WTC11 (cell line): ENCODE data around the gene STAT1. TPM values are rescaled to one million over a fixed set of nuclear protein-coding genes. Genes with fewer than 3 reads are reported as not detected.

ENCODE experiments used
- ATAC-seq: fragments of 200-7000 bp; cut with Tn5 transposase; 2 replicates; pipeline ENCODE4 v1.10.0; 2021; ENCODE audit warnings: mild to moderate bottlenecking, moderate library complexity
- CTCF ChIA-PET: fragments of 300-600 bp; sonication (Branson Sonifier 250); formaldehyde crosslinking; loops from one replicate; lab custom pipeline; 2021; ENCODE audit warnings: antibody characterized with exemption; lab: Charles Lee
- POLR2A ChIA-PET: fragments of 350-600 bp; sonication (Branson Sonifier 250); formaldehyde crosslinking; loops from one replicate; lab custom pipeline; 2021; ENCODE audit warnings: antibody characterized with exemption; lab: Charles Lee
- DNase-seq: peaks from one replicate; pipeline ENCODE4 v3.0.0; 2021; ENCODE audit warnings: low spot score
- H3K27ac Mint-ChIP-seq: 2 replicates; pipeline ENCODE4 v1.8.0; 2021; ENCODE audit warnings: mixed read lengths
- H3K27me3 Mint-ChIP-seq: 2 replicates; pipeline ENCODE4 v1.8.0; 2021; ENCODE audit warnings: low read depth, mild to moderate bottlenecking, moderate library complexity, mixed read lengths
- H3K36me3 Mint-ChIP-seq: 2 replicates; pipeline ENCODE4 v1.8.0; 2021; ENCODE audit warnings: mixed read lengths
- H3K4me1 Mint-ChIP-seq: 2 replicates; pipeline ENCODE4 v1.8.0; 2022; ENCODE audit warnings: mixed read lengths
- H3K4me3 Mint-ChIP-seq: 2 replicates; pipeline ENCODE4 v1.8.0; 2021; ENCODE audit warnings: mild to moderate bottlenecking, moderate library complexity, mixed read lengths
- H3K9me3 Mint-ChIP-seq: 2 replicates; pipeline ENCODE4 v1.8.0; 2021; ENCODE audit warnings: mixed read lengths
- AR ChIP-seq: fragments of 250-450 bp; sonication (Bioruptor Pico); IDR thresholded peaks from 2 replicates; pipeline ENCODE4 v1.9.0; 2021; ENCODE audit warnings: mild to moderate bottlenecking
- ARID4B ChIP-seq: sonication (generic); formaldehyde crosslinking; IDR thresholded peaks from 2 replicates; pipeline ENCODE4 v1.8.0; 2023; ENCODE audit warnings: missing genetic modification reagents, mild to moderate bottlenecking, borderline replicate concordance
- CREB1 ChIP-seq: sonication (generic); formaldehyde crosslinking; IDR thresholded peaks from 2 replicates; pipeline ENCODE4 v1.8.0; 2023; ENCODE audit warnings: mild to moderate bottlenecking, missing genetic modification reagents
- CTCF ChIP-seq: fragments of 200-600 bp; IDR thresholded peaks from 2 replicates; pipeline ENCODE4 v1.8.0; 2022; ENCODE audit warnings: antibody characterized with exemption
- ERG ChIP-seq: fragments of 250-450 bp; sonication (Bioruptor Pico); IDR thresholded peaks from 2 replicates; pipeline ENCODE4 v1.8.0; 2021; ENCODE audit warnings: mild to moderate bottlenecking
- ETV6 ChIP-seq: sonication (generic); formaldehyde crosslinking; IDR thresholded peaks from 2 replicates; pipeline ENCODE4 v1.8.1; 2022; ENCODE audit warnings: mild to moderate bottlenecking, missing genetic modification reagents
- FOXK1 ChIP-seq: sonication (generic); formaldehyde crosslinking; IDR thresholded peaks from 2 replicates; pipeline ENCODE4 v1.8.0; 2022; ENCODE audit warnings: mild to moderate bottlenecking, moderate library complexity, missing genetic modification reagents
- FOXP1 ChIP-seq: sonication (generic); formaldehyde crosslinking; IDR thresholded peaks from 2 replicates; pipeline ENCODE4 v1.8.0; 2022; ENCODE audit warnings: missing genetic modification reagents, mild to moderate bottlenecking, moderate library complexity, borderline replicate concordance
- NFE2L1 ChIP-seq: sonication (generic); formaldehyde crosslinking; IDR thresholded peaks from 2 replicates; pipeline ENCODE4 v1.8.1; 2023; ENCODE audit warnings: missing genetic modification reagents
- PRDM15 ChIP-seq: sonication (generic); formaldehyde crosslinking; IDR thresholded peaks from 2 replicates; pipeline ENCODE4 v1.8.0; 2022; ENCODE audit warnings: missing genetic modification reagents
- TP53 ChIP-seq: sonication (generic); formaldehyde crosslinking; IDR thresholded peaks from 2 replicates; pipeline ENCODE4 v1.8.1; 2023; ENCODE audit warnings: mild to moderate bottlenecking, missing genetic modification reagents
- ZBTB43 ChIP-seq: sonication (generic); formaldehyde crosslinking; IDR thresholded peaks from 2 replicates; pipeline ENCODE4 v1.8.1; 2023; ENCODE audit warnings: mild to moderate bottlenecking, missing genetic modification reagents
- ZNF138 ChIP-seq: sonication (generic); formaldehyde crosslinking; conservative IDR thresholded peaks from 2 replicates; pipeline ENCODE4 v1.8.1; 2022; ENCODE audit warnings: mild to moderate bottlenecking, moderate library complexity, missing genetic modification reagents
- ZNF232 ChIP-seq: sonication (generic); formaldehyde crosslinking; IDR thresholded peaks from 2 replicates; pipeline ENCODE4 v1.8.0; 2022; ENCODE audit warnings: mild to moderate bottlenecking, missing genetic modification reagents
- ZNF317 ChIP-seq: sonication (generic); formaldehyde crosslinking; IDR thresholded peaks from 2 replicates; pipeline ENCODE4 v1.8.1; 2023; ENCODE audit warnings: low read depth, mild to moderate bottlenecking, moderate library complexity, missing genetic modification reagents, borderline replicate concordance
- ZSCAN18 ChIP-seq: fragments of 250-450 bp; sonication (Bioruptor Pico); IDR thresholded peaks from 2 replicates; pipeline ENCODE4 v2.1.2; 2022; ENCODE audit warnings: mild to moderate bottlenecking, moderate library complexity
- total RNA-seq: library from RNA; stranded (reverse); gene quantifications from 3 replicates; pipeline ENCODE4 v1.2.3, GENCODE V29; 2021

STAT1 gene
- total RNA-seq, 1 experiment from 2014 or later, result 36.1 TPM

GRCh38 chr2:191030521-191031154 lies 16.7 kb upstream of the STAT1 start:
- ATAC-seq (peak; percentile 95), DNase-seq (peak; percentile 18)
- H3K27ac Mint-ChIP-seq, result no peak overlapping the region
- H3K4me3 Mint-ChIP-seq, result no peak overlapping the region
- H3K9me3 Mint-ChIP-seq, result no peaks in the 10 kb centered on the region
- TF ChIP-seq FOXP1 (CRISPR knock-in tag) (no peak), ETV6 (CRISPR knock-in tag) (0 out of 2 replicates have a peak, but pooled peaks have one; percentile 27), CTCF (peak; percentile 50), ZNF317 (no peak), CREB1 (CRISPR knock-in tag) (no peak)
- H3K36me3 Mint-ChIP-seq, result no peaks in the 10 kb centered on the region
- peaks cover 19% of the 10 kb centered on the region for H3K4me1 Mint-ChIP-seq
- POLR2A ChIA-PET, result no interaction called here
- CTCF ChIA-PET, result interaction anchor here (0.6 kb wide), 1 partner anchor 100 kb away, joined by 6 read pairs; no protein-coding TSS in a partner anchor
- H3K27me3 Mint-ChIP-seq, result no peaks in the 10 kb centered on the region

GRCh38 chr2:191029280-191029950 lies 15.4 kb upstream of the STAT1 start:
- Mint-ChIP-seq H3K36me3 (no peaks in the 10 kb centered on the region), H3K4me3 (no peak overlapping the region), H3K4me1 (peaks cover 19% of the 10 kb centered on the region), H3K27ac (no peak overlapping the region), H3K27me3 (no peaks in the 10 kb centered on the region), H3K9me3 (no peaks in the 10 kb centered on the region)
- POLR2A ChIA-PET, result no interaction called here
- DNase-seq (no peak), ATAC-seq (no peak)
- CTCF ChIA-PET, result interaction anchor here (0.6 kb wide), 1 partner anchor 19 kb away, joined by 3 read pairs; no protein-coding TSS in a partner anchor
- no peak for TF ChIP-seq ETV6 (CRISPR knock-in tag)
- TF ChIP-seq PRDM15 (CRISPR knock-in tag), result no peak
- no peak for TF ChIP-seq ZNF232 (CRISPR knock-in tag)
- no peak for TF ChIP-seq ZBTB43 (CRISPR knock-in tag)
- TF ChIP-seq AR (CRISPR knock-in tag), result no peak
- no peak for TF ChIP-seq ZNF138 (CRISPR knock-in tag)
- no peak for TF ChIP-seq NFE2L1 (CRISPR knock-in tag)
- TF ChIP-seq ZSCAN18 (CRISPR knock-in tag), result no peak
- no peak for TF ChIP-seq ERG (CRISPR knock-in tag)
- no peak for TF ChIP-seq FOXK1 (CRISPR knock-in tag)
- no peak for TF ChIP-seq TP53 (CRISPR knock-in tag)
- no peak for TF ChIP-seq ARID4B
